GM12872 (cell line): ENCODE data around the gene THAP2.

Source experiments
- CTCF ChIP-seq: IDR thresholded peaks from 3 replicates; pipeline ENCODE4 v1.5.1; 2011; ENCODE audit warnings: low read depth, mild to moderate bottlenecking, low read length, moderate library complexity; ENCODE audit not compliant: insufficient read depth

The THAP2 gene

GRCh38 chr12:71682466-71682865 lies 18.4 kb downstream of the THAP2 start:
- TF ChIP-seq CTCF: no peak

- TF ChIP-seq CTCF: no peak
Observed at GRCh38 chr12:71683633-71684032, 19.5 kb downstream of the THAP2 start.

- TF ChIP-seq CTCF: no peak
Observed at GRCh38 chr12:71684081-71684480, 20.0 kb downstream of the THAP2 start.

- TF ChIP-seq CTCF: no peak
Observed at GRCh38 chr12:71685312-71685906, 21.3 kb downstream of the THAP2 start.

GRCh38 chr12:71685914-71686657 lies 22.0 kb downstream of the THAP2 start, which contains the start of gene TMEM19:
Gene TMEM19 (plus strand): TSS chr12:71686082. CDS start chr12:71686681, 599 bp downstream.
- 0 out of 3 replicates have a peak, but pooled peaks have one; percentile 16 for TF ChIP-seq CTCF

- TF ChIP-seq CTCF: no peak
Observed at GRCh38 chr12:71686658-71687025, 22.5 kb downstream of the THAP2 start.

- no peak for TF ChIP-seq CTCF
Observed at GRCh38 chr12:71688961-71689570, 25.0 kb downstream of the THAP2 start.
